LNCaP clone FGC (cell line): ENCODE data around the gene DUSP14.

ENCODE experiments used
- DNase-seq: peaks from one replicate; pipeline ENCODE4 v3.0.0-alpha.2; 2011; ENCODE audit warnings: low read depth
- H3K4me3 ChIP-seq: 2 replicates; pipeline ENCODE4 v1.5.1; 2011; ENCODE audit warnings: mild to moderate bottlenecking, low read depth, low read length, control low read depth
- CTCF ChIP-seq: IDR thresholded peaks from 2 replicates; pipeline ENCODE4 v1.5.1; 2012; ENCODE audit warnings: mild to moderate bottlenecking; ENCODE audit not compliant: control insufficient read depth, insufficient read depth; ENCODE audit errors: extremely low read depth

DUSP14 gene

GRCh38 chr17:37492167-37492566 lies 2.5 kb downstream of the DUSP14 start:
- no peak for TF ChIP-seq CTCF
- peak overlapping the region; percentile 57; the same call in 1 of the 2 replicates for H3K4me3 ChIP-seq
- no peak for DNase-seq

- H3K4me3 ChIP-seq: no peak overlapping the region
- no peak for DNase-seq
- no peak for TF ChIP-seq CTCF
These were observed 3.7 kb downstream of the DUSP14 start for GRCh38 chr17:37493249-37494027.

DNA sequence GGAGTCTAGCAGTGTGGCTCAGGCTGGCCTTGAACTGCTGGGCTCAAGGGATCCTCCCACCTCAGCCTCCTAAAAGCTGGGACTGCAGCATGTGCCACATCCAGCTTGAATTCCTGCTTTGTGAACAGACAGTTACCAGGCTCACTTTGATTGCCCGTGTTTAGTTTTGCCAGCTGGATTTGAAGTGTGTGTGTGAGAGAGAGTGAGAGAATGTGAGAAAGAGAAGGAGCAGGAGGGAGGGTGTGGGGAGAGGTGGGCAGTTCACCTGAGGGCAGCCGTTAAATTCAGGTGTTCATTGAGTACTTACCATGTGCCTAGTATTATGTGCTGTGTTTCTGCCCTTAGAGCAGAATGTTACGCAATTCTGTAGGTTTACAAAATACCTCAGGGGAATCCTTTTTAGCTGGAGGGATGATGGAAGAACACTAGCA lies 4.7 kb downstream of the DUSP14 start:
- DNase-seq: no peak
- TF ChIP-seq CTCF: no peak
- no peak overlapping the region for H3K4me3 ChIP-seq

- H3K4me3 ChIP-seq: no peak overlapping the region
- no peak for TF ChIP-seq CTCF
- no peak for DNase-seq
These were observed 5.3 kb downstream of the DUSP14 start for GRCh38 chr17:37494971-37495370.

- TF ChIP-seq CTCF: no peak
- H3K4me3 ChIP-seq: no peak overlapping the region
- DNase-seq: no peak
These were observed 10.7 kb downstream of the DUSP14 start for GRCh38 chr17:37500378-37500777.

DNA sequence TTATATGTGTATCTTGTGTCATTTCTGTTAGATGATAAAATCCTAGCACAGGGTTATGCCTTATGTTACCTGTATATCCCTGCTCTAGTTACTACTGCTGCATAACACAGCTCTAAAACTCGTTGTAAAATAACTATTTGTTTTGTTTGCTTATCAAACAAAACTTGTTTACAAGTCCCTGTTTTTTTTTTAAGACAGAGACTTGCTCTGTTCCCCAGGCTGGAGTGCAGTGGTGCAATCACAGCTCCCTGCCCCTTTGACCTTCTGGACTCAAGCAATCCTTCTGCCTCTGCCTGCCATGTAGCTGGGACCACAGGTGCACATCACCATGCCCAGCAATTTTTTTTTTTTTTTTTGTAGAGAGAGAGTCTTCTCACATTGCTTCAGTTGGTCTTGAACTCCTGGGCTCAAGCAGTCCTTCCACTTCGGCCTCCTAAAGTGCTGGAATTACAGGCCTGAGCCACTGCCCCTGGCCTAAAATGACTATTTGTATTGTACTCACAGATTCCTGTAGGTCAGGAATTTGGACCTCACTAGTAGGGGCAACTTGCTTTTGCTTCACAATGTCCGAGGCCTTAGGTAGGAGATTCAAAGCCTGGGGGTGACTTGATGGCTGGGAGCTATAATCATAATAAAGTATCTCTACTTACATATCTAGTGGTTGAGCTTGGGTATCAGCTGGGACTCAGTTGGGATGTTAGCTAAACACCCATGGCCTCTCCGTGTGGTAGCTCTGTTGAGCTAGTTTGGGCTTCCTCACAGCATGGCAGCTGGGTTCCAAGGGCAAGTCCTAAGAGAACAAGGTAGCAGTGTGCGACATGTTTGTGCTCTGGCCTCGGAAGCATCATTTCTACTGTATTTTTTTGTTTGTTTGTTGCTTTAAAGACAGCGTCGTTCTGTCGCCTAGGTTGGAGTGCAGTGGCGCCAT lies 12.6 kb downstream of the DUSP14 start:
- H3K4me3 ChIP-seq: no peak overlapping the region
- peak; percentile 78 for DNase-seq
- no peak for TF ChIP-seq CTCF

DNA sequence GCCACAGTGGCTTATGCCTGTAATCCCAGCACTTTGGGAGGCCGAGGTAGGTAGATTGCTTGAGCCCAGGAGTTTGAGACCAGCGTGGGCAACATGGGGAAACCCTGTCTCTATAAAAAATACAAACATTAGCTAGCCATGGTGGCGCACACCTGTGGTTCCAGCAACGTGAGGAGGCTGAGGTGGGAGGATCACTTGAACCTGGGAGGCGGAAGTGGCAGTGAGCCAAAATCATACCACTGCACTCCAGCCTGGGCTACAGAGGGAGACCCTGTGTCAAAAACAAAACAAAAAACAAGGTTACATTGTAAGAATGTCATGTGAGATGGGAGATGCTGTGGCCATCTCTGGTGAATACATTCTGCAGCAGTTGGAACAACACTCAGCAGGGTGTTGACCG lies 13.5 kb downstream of the DUSP14 start:
- no peak for TF ChIP-seq CTCF
- no peak for DNase-seq
- no peak overlapping the region for H3K4me3 ChIP-seq
